IPS DF 6.9 (cell line): ENCODE results near the gene LRRC71.

Source experiments
- DNase-seq: peaks from one replicate; pipeline ENCODE4 v3.0.0-alpha.2; 2013; ENCODE audit warnings: low read depth, low spot score
- H3K27ac ChIP-seq: one replicate; pipeline ENCODE4 v1.5.1; 2013; ENCODE audit warnings: low read length, control low read depth
- H3K27me3 ChIP-seq: 2 replicates; pipeline ENCODE4 v1.6.1; 2013; ENCODE audit warnings: mild to moderate bottlenecking, low read length; ENCODE audit not compliant: control insufficient read depth, insufficient read depth
- H3K36me3 ChIP-seq: 2 replicates; pipeline ENCODE4 v1.6.1; 2013; ENCODE audit warnings: low read length; ENCODE audit not compliant: control insufficient read depth, insufficient read depth
- H3K4me1 ChIP-seq: 2 replicates; pipeline ENCODE4 v1.6.1; 2013; ENCODE audit warnings: low read length; ENCODE audit not compliant: control insufficient read depth, insufficient read depth
- H3K4me3 ChIP-seq: 2 replicates; pipeline ENCODE4 v1.5.1; 2013; ENCODE audit warnings: mild to moderate bottlenecking, low read length
- H3K9me3 ChIP-seq: 2 replicates; pipeline ENCODE4 v1.6.1; 2013; ENCODE audit warnings: low read length, inconsistent platforms; ENCODE audit not compliant: control insufficient read depth, insufficient read depth
- WGBS: extraction: QIAGEN DNeasy Blood & Tissue Kit; methylation state at CpG from one replicate; pipeline ENCODE4 v1.1.7; 2013; ENCODE audit warnings: mixed read lengths, missing lambda C conversion rate; ENCODE audit not compliant: insufficient read length, insufficient coverage; 5-methylcytosine and 5-hydroxymethylcytosine counted together

LRRC71 gene

DNA sequence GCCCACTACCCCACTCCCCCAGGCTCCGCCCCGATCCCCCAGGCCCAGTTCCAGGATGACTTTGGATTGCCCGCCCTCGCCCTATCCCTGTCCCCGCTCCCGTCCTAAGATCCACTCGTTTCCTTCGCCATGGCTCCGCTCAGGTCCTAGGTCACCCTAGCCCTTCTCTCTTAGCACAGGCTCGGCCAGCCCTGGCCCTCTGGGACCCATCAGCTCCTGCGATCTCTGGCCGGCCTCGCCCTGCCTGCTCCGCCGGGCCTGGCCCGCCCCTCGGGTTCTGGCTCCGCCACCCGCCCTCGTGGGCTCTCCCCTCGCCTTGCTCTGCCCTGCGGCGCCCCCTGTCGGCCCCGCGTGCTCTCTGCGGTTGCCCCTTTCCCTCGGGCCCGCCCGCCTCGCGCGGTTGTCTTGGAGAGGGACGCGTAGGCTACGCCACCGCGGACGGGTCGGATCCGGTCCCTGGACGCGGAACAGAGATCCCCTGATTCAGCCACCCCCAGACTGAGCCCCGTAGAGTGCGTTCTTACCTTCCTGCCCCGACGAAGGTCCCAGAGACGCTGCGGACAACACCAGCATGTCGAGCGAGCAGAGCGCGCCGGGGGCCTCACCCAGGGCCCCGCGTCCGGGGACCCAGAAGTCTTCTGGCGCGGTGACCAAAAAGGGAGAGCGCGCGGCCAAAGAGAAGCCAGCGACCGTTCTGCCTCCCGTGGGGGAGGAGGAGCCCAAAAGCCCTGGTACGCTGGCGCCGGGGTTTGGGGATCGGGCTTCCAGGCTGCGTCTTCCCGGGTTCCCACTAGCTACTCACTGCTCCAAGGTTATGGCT lies at the start of gene LRRC71:
Gene LRRC71 (plus strand): TSS at position 400 of the 820 bp plus-strand sequence. CDS start 172 bp downstream, at position 572.
- Histone ChIP-seq H3K27me3 (peaks cover 55% of the 10 kb centered on the region), H3K4me1 (peaks cover 4% of the 10 kb centered on the region), H3K27ac (no peak within 1 kb of the TSS), H3K36me3 (no peaks in the 10 kb centered on the region), H3K9me3 (no peaks in the 10 kb centered on the region), H3K4me3 (peak within 1 kb of the TSS; percentile 40; the same call in 1 of the 2 replicates)
- WGBS: no CpG with 5 or more reads among the region's 71 CpGs
- DNase-seq: peak; percentile 67

DNA sequence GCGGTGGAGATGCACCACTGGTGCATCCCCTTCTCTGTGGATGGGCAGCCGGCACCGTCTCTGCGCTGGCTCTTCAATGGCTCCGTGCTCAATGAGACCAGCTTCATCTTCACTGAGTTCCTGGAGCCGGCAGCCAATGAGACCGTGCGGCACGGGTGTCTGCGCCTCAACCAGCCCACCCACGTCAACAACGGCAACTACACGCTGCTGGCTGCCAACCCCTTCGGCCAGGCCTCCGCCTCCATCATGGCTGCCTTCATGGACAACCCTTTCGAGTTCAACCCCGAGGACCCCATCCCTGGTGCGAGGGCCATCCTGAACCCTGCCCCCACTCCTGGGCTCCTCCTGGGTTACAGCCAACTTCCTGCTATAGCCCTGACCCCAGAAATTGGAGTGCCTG lies 46.8 kb upstream of the LRRC71 start:
- no CpG with 5 or more reads among the region's 18 CpGs for WGBS

DNA sequence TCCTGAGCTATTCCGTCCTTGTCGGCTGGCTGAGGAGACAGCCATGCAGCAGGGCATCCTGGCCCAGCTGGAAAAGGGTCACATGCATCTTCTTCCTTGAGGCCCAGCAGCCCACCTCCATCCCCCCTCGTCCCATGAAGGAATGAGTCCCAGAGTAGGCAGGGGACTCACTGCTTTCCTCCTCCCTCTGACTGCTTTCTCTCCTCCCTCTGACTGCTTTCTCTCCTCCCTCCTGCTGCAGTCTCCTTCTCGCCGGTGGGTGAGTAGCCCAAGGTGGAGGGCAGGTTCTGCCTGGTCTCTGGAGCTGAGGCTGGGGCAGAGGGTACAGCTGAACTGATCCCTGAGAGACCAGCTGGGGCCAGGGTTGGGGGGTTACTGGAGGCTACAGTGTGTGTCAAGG lies 46.3 kb upstream of the LRRC71 start:
- H3K27ac ChIP-seq: no peak overlapping the region

More for the DNA sequence above, 46.8 kb upstream of the LRRC71 start:
- DNase-seq: no peak
- Histone ChIP-seq H3K4me1 (no peaks in the 10 kb centered on the region), H3K9me3 (no peaks in the 10 kb centered on the region), H3K27ac (no peak overlapping the region), H3K36me3 (no peaks in the 10 kb centered on the region), H3K4me3 (no peak overlapping the region), H3K27me3 (no peaks in the 10 kb centered on the region; the same call in 1 of the 2 replicates)

DNA sequence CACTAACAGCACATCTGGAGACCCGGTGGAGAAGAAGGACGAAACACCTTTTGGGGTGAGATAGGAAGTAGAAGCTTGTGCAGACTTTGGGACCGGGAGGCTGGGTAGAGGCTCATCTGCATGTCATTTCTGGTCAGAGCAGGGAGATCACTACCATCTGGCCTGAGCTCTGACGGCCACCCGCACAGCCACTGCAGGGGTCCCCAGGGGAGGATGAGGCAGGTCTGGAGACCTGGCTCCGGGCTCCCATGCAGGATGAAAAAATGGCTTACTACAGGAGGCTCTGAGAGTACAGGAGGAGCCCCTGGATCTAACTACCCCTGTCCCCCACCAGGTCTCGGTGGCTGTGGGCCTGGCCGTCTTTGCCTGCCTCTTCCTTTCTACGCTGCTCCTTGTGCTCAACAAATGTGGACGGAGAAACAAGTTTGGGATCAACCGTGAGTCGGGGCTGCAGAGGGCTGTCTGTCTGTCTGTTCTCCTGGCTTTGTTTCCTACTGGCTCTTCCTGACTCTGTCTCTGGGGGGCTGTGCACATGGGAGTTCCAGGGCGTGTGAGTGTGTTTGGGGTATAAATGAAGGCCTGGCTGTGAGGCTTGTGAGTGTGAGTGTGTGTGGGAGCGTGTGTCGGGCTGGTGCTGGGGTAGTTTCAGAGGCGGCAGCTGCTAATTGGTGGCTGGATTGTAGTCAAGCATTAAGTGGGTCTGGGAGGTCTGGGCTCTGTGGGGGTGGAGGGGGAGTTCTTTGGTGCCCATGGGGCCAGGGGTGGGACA lies 45.7 kb upstream of the LRRC71 start:
- Histone ChIP-seq H3K36me3 (no peaks in the 10 kb centered on the region), H3K27ac (no peak overlapping the region), H3K4me1 (no peaks in the 10 kb centered on the region), H3K4me3 (no peak overlapping the region), H3K27me3 (no peaks in the 10 kb centered on the region; the same call in 1 of the 2 replicates), H3K9me3 (no peaks in the 10 kb centered on the region)
- WGBS: no CpG with 5 or more reads among the region's 16 CpGs
- DNase-seq: no peak

More for the DNA sequence above, 46.3 kb upstream of the LRRC71 start:
- Histone ChIP-seq H3K4me1 (no peaks in the 10 kb centered on the region), H3K4me3 (no peak overlapping the region), H3K9me3 (no peaks in the 10 kb centered on the region), H3K36me3 (no peaks in the 10 kb centered on the region), H3K27me3 (no peaks in the 10 kb centered on the region; the same call in 1 of the 2 replicates)
- DNase-seq: no peak
- whole genome bisulfite sequencing: no CpG with 5 or more reads among the region's 5 CpGs

DNA sequence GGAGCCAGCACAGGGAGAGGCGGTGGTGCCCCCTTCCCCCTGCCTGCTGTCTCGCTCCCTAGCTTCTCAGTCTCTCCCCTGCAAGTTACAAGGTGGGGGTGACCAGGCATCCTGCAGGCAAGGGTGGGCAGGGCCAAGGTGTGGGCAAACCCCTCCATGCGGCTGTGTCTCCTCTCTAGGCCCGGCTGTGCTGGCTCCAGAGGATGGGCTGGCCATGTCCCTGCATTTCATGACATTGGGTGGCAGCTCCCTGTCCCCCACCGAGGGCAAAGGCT lies 45.2 kb upstream of the LRRC71 start:
- no CpG with 5 or more reads among the region's 5 CpGs for WGBS
- no peaks in the 10 kb centered on the region; the same call in 1 of the 2 replicates for H3K27me3 ChIP-seq
- H3K9me3 ChIP-seq: no peaks in the 10 kb centered on the region
- no peaks in the 10 kb centered on the region for H3K4me1 ChIP-seq
- no peak for DNase-seq
- no peak overlapping the region for H3K27ac ChIP-seq
- no peak overlapping the region for H3K4me3 ChIP-seq
- no peaks in the 10 kb centered on the region for H3K36me3 ChIP-seq

DNA sequence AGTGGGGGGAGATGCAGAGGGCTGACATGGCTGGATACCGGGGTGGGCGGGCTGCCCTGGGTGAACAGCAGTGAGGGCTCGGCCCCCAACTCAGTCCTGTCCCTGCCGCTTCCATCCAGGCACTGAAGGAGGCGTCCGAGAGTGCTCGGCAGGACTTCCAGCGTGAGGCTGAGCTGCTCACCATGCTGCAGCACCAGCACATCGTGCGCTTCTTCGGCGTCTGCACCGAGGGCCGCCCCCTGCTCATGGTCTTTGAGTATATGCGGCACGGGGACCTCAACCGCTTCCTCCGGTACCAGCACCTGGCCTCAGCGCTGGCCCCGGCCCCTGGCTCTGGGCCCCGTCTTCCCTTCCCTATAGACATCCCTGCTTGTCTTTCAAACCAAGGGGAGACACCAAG lies 44.2 kb upstream of the LRRC71 start:
- no CpG with 5 or more reads among the region's 21 CpGs for WGBS
- no peak overlapping the region for H3K4me3 ChIP-seq
- H3K27me3 ChIP-seq: no peaks in the 10 kb centered on the region; the same call in 1 of the 2 replicates
- H3K36me3 ChIP-seq: no peaks in the 10 kb centered on the region
- DNase-seq: no peak
- H3K4me1 ChIP-seq: peaks cover under 1% of the 10 kb centered on the region; the same call in 1 of the 2 replicates
- no peak overlapping the region for H3K27ac ChIP-seq
- no peaks in the 10 kb centered on the region for H3K9me3 ChIP-seq

DNA sequence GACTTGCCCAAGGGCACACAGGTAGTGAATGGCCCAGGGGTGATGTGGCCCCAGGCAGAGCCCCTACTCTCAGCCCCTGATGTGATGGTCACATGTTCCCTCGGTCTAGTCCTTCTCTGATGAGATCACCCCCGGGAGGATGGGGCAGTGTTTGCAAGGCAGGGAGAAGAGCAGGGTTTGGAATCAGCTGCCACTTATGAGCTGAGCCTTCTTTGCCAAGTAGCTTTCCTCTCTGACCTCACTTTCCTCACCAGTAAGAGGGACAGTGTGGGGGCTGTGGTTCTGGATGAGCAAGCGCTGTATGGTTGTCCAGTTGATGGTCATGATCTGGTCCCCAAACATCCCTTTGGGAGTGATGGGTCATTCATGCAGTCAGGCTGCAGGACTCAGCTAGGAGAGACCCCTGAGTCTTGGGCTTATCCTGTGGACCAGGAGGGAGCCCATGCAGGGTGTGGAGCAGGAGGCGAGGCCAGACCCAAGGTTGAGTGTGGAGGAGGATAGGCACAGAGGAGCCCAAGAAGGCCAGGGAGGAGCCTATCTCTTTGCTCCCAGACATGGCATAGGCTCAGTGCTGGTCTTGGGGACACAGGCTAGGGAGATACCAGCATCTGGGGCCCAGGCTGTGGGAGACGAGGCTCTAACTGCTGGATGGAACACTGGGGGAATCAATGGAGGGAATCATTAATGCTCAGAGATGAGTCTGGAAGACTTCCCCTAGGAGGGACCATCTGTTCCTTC lies 42.8 kb upstream of the LRRC71 start:
- no peak overlapping the region for H3K27ac ChIP-seq
- H3K27me3 ChIP-seq: no peaks in the 10 kb centered on the region; the same call in 1 of the 2 replicates
- no peaks in the 10 kb centered on the region for H3K9me3 ChIP-seq
- H3K4me1 ChIP-seq: peaks cover 2% of the 10 kb centered on the region; the same call in 1 of the 2 replicates
- WGBS: no CpG with 5 or more reads among the region's 5 CpGs
- no peaks in the 10 kb centered on the region for H3K36me3 ChIP-seq
- no peak overlapping the region for H3K4me3 ChIP-seq
- no peak for DNase-seq

DNA sequence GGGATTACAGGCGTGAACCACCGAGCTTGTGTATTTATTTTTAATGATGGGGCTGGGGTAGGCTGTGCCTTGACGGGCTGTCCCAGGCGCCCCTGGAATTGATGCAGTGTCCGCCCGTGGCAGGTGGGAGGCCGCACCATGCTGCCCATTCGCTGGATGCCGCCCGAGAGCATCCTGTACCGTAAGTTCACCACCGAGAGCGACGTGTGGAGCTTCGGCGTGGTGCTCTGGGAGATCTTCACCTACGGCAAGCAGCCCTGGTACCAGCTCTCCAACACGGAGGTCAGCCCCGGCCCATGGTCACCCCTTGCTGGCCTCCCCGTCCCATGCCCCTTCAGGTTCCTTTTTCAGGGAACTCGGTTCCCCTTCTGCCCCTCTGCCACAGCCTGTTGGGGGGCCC lies 40.6 kb upstream of the LRRC71 start:
- no peaks in the 10 kb centered on the region; the same call in 1 of the 2 replicates for H3K27me3 ChIP-seq

DNA sequence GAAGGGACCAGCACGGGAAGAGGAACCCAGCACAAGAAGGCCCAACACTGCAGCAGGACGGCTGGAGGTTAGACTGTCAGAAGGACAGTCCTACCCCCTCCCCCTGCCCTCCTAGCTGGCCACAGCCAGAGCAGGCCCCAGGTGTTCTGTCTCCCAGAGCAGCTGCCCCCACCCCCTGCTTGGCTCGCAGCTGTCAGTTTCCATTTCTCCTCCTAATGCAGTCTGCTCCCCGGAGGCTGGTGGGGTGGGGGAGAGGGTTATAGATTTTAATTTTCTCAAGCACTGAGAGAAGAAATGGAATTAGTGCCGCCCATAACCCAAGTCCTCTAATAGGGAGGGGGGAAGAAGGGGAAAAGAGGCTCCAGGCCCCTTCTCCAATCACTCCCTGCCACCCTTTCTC lies 40.0 kb upstream of the LRRC71 start:
- Histone ChIP-seq H3K27ac (no peak overlapping the region), H3K27me3 (no peaks in the 10 kb centered on the region; the same call in 1 of the 2 replicates), H3K4me3 (no peak overlapping the region), H3K36me3 (no peaks in the 10 kb centered on the region), H3K9me3 (no peaks in the 10 kb centered on the region), H3K4me1 (peaks cover 2% of the 10 kb centered on the region; the same call in 1 of the 2 replicates)
- no CpG with 5 or more reads among the region's 5 CpGs for WGBS
- no peak for DNase-seq

More for the DNA sequence above, 40.6 kb upstream of the LRRC71 start:
- H3K4me3 ChIP-seq: no peak overlapping the region
- no peak for DNase-seq
- H3K4me1 ChIP-seq: peaks cover 2% of the 10 kb centered on the region; the same call in 1 of the 2 replicates
- WGBS: no CpG with 5 or more reads among the region's 21 CpGs
- H3K27ac ChIP-seq: no peak overlapping the region
- no peaks in the 10 kb centered on the region for H3K36me3 ChIP-seq
- H3K9me3 ChIP-seq: no peaks in the 10 kb centered on the region

DNA sequence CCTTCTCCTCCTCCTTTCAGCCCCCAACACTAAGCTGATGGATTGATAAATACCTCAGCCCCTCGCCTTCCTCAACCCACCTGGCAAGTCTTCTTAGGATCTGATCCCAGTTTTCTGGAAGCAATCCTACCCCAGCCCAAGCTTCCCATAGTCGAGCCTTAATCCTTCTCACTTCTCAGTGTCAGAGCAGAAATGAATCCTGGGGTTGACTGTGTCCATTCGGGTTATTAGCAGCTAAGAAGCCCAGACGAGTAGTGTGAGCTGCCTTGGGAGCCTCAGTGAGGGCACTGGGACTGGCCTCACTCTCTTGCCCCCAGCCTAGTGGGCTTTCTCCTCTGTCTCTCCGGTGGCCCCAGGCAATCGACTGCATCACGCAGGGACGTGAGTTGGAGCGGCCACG lies 39.3 kb upstream of the LRRC71 start:
- Histone ChIP-seq H3K9me3 (no peaks in the 10 kb centered on the region), H3K36me3 (no peaks in the 10 kb centered on the region), H3K27me3 (no peaks in the 10 kb centered on the region; the same call in 1 of the 2 replicates), H3K4me1 (peaks cover 2% of the 10 kb centered on the region; the same call in 1 of the 2 replicates), H3K4me3 (no peak overlapping the region), H3K27ac (no peak overlapping the region)
- WGBS: no CpG with 5 or more reads among the region's 10 CpGs
- DNase-seq: no peak
